Fibroblast of pulmonary artery (primary cell): Measurements from ENCODE around the gene PRRG4.

ENCODE experiments used
- DNase-seq: peaks from one replicate; pipeline ENCODE4 v3.0.0-alpha.2; 2010; ENCODE audit warnings: low read depth
- H3K4me3 ChIP-seq: replicated peaks from 2 replicates; pipeline ENCODE4 v1.5.1; 2011; ENCODE audit warnings: low read depth, mild to moderate bottlenecking, control low read depth, low read length, moderate library complexity
- TF ChIP-seq, protein P1 (sequence below): IDR thresholded peaks from 2 replicates; pipeline ENCODE4 v1.5.1; 2011; ENCODE audit warnings: mild to moderate bottlenecking, control low read depth, low read length, inconsistent platforms; ENCODE audit errors: missing control alignments

Gene PRRG4

DNA sequence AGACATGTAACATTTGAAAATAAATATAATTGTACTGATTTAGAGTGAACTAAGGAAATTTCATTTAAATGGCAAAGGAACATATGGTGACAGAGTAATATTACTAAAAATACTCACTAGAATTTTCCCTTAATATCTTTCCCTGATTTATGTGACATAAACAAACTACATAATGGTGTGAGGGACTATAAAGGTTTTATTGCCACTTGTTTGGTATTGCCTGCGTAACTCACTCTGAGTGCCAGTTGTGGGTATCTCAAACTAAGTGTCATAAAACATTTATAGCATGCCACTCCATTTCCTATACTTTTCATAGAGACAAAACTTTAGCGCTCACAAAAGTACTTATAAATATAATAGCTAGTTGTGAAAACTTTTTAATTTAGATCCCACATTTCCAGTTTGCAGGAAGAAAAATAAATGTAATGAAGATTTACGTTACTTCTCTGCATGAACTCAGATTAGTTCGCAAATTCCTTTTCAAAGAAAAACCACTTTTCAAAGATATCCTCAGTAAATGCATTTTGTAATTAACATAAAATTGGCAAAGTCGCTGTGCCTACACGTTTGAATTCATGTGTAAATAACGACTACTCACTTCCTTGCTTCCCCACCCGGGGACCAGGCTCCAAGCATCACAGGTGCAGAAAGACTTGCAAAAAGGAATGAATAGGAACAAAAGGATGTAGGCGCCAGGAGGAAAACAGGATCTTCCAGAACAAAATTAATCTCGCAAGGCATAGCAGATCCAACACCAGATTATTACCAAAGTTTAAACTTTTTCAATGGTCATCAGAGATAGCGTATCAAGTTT is 61.3 kb downstream of the PRRG4 start:
- H3K4me3 ChIP-seq, result no peak overlapping the region
- TF ChIP-seq, protein P1, sequence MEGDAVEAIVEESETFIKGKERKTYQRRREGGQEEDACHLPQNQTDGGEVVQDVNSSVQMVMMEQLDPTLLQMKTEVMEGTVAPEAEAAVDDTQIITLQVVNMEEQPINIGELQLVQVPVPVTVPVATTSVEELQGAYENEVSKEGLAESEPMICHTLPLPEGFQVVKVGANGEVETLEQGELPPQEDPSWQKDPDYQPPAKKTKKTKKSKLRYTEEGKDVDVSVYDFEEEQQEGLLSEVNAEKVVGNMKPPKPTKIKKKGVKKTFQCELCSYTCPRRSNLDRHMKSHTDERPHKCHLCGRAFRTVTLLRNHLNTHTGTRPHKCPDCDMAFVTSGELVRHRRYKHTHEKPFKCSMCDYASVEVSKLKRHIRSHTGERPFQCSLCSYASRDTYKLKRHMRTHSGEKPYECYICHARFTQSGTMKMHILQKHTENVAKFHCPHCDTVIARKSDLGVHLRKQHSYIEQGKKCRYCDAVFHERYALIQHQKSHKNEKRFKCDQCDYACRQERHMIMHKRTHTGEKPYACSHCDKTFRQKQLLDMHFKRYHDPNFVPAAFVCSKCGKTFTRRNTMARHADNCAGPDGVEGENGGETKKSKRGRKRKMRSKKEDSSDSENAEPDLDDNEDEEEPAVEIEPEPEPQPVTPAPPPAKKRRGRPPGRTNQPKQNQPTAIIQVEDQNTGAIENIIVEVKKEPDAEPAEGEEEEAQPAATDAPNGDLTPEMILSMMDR, result no peak
- no peak for DNase-seq

DNA sequence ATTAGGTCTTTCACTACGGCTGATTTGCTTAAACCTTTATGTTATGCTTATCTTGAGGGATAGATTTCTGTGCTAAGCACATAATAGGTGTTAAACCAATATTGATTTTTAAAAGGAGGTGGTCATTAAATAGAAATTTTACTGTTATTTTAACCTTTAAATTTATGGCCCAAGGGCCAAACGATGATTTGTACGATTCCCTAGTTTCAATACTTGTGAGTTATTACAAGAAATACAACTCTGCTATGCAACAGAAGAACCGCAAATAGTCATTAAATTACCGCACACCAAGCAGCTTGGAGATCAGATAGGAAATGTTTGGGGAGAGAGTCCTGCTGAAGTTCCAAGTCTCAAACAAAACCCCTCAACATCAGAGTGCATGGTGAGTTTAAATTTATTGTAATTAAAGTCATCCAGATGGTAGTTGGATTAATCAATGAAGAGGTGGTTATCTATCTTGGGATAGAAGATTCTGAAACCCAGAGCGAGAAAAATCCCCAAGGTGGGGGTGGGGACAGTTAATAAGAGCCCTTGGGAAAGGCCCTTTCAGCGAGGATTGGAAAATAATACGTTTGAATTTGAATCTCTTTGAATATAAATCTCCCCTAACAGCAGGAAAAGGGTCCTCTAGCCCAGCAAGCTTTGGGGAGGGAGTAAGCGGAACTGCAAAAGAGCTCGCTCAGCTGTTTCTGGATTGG is 62.1 kb downstream of the PRRG4 start:
- peak; percentile 10 for DNase-seq
- TF ChIP-seq, protein P1, result no peak
- peak overlapping the region; percentile 86 for H3K4me3 ChIP-seq

DNA sequence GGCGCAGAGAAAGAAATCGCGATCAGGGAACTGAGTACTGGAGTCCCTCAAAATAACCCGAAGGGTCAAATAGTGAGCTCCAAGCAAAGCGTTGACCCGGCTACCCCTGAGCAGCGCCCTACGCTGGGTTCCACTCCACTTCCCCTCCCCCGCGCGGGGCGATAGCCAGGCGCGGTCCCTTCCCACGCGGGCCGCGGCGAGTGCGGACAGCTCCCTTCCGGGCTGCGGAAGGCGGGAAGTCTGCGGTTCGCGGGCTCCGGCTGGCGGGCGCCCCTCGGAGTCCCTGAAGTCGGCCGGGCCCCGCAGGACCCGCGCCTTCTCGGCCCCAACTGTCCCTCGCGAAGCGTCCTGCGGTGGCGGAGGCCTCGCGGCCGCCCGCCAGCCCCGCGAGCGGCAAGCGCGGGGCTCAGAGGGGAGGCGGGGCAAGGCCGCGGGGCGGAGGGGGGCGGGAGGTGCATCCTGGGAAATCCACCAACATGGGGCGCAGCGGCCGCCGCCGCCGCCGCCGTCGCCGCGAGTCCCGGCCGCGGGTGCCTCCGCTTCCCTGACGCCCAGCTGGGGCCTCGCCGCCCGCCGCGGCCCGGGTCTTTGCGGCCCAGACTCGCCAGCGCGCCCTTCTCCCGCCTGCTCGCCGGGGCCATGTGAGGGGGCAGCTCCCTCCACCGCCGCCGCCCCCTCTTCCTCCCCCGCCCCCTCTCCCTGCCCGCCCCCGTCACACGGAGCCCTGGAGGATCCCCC is 62.8 kb downstream of the PRRG4 start, which contains the start of gene QSER1:
QSER1 (plus strand) TSS at position 457 of the 738 bp plus-strand sequence. CDS start 315 bp downstream, outside the sequence.
- TF ChIP-seq, protein P1, result no peak

DNA sequence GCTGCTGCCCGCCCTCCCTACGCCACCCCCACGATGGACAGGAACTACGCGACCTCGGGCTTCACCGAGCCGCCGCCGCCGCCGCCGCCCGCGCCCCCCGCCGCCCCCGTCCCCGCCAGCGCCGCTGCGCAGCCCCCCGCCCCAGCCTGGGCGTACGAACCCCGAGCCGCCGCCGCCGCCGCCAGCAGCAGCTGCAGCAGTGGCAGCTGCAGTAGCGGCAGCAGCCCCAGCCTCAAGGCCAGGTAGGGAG is 63.3 kb downstream of the PRRG4 start:
- TF ChIP-seq, protein P1, result no peak
- no peak for DNase-seq

More for the DNA sequence above, 62.8 kb downstream of the PRRG4 start, which contains the start of gene QSER1:
- peak; percentile 52 for DNase-seq
- peak within 1 kb of the TSS; percentile 86 for H3K4me3 ChIP-seq

DNA sequence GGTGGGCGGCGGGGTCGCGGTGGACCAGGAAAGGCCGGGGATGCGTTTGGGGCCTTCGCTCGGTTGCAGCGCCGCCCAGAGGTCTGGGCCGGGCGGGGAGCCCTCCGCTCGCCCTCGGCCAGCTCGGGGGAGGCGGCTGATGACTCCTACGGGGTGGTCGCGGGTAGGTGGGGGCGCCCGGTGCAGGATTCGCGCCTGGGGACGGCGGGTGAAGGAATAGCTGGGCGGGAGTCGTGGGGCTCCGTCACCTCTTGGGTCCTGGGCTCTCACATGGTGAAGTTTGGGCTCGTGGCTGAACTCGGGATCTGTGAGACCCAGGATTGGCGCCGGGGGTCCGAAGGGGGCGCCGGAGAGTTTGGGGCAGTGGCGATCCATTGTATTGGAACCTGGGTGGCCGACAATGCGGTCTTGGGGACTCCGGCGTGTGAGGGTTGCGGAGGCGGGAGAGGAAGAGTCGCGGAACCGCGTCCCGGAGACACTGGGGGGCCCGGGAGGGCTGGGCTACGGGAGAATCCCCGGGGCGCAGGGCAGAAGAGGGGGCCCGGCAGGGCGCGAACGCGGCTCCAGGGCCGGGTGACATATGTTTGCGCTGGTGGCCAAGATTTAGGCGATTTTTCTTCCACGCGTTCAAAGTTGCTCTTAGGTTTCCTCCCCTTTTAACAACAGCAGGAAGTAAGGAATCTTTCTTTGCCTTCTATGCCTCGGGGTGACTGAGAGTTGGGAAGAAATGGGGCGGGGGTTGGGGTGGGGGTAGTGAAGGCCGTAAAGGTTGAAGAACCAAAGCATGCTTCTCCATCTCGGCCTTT is 63.8 kb downstream of the PRRG4 start:
- TF ChIP-seq, protein P1, result no peak
- H3K4me3 ChIP-seq, result peak overlapping the region; percentile 86
- peak; percentile 32 for DNase-seq

More for the DNA sequence above, 63.3 kb downstream of the PRRG4 start:
- H3K4me3 ChIP-seq, result peak overlapping the region; percentile 86

DNA sequence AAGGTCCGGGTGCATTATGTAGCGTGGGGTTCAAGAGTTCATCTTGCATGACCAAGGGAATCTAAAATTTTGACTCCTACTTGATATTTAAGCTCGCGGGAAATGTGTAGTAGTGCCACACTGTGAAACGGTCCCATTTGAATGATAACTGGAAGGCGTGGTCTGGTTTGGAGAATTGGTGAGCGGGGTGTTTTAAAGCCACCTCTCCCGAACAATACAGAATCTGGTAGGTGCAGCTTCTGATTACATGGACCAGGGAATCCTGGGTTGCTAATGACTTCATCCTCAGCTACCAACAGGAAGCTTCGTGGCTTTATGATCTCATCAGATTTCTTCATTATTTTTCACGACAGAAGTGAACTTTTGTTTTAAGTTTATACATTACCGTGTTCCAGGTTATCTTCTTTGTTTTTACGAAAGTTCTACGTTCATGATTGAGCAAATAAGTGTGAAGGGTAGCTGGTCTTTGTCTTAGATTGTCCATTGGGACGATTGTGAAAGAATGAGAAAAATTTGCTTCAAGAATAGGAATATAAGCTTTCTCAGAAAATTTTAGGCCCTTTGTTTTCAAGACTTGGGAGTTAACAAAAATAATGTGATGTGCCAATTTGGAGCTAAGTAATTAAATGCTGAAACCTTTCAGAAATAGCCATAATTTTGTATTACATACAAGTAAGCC is 64.6 kb downstream of the PRRG4 start:
- DNase-seq, result peak; percentile 89
- TF ChIP-seq, protein P1, result no peak
- peak overlapping the region; percentile 86 for H3K4me3 ChIP-seq
